HG02610 (cell line): ENCODE results near the gene DGCR6L.
"Not testable (repeated sequence)": the region's sequence is repeated elsewhere in the genome, so short reads cannot be mapped to it uniquely, and the experiment has no call there.

Source experiments
- ATAC-seq: cut with Tn5 transposase; IDR thresholded peaks from one replicate; pipeline ENCODE4 v1.9.1; 2021; ENCODE audit warnings: mild to moderate bottlenecking, moderate library complexity; ENCODE audit not compliant: unreplicated experiment

Gene DGCR6L

GRCh38 chr22:20328569-20328930, 8.7 kb upstream of the DGCR6L start:
- not testable (repeated sequence) for ATAC-seq

GRCh38 chr22:20325996-20326395, 6.1 kb upstream of the DGCR6L start:
- ATAC-seq: not testable (repeated sequence)

GRCh38 chr22:20324139-20324516, 4.3 kb upstream of the DGCR6L start:
- no peak for ATAC-seq

GRCh38 chr22:20321552-20322211, 1.8 kb upstream of the DGCR6L start:
- ATAC-seq: not testable (repeated sequence)

- ATAC-seq: not testable (repeated sequence)
Observed at GRCh38 chr22:20320659-20321551, 1.0 kb upstream of the DGCR6L start.

GRCh38 chr22:20319041-20319744, 667 bp downstream of the DGCR6L start:
- peak; percentile 7 for ATAC-seq

GRCh38 chr22:20318043-20318688, 1.7 kb downstream of the DGCR6L start:
- ATAC-seq: not testable (repeated sequence)

- ATAC-seq: not testable (repeated sequence)
Observed at GRCh38 chr22:20317402-20318042, 2.3 kb downstream of the DGCR6L start.

- no peak for ATAC-seq
Observed at GRCh38 chr22:20316844-20317401, 2.9 kb downstream of the DGCR6L start.

- no peak for ATAC-seq
Observed at GRCh38 chr22:20316217-20316843, 3.5 kb downstream of the DGCR6L start.

- no peak for ATAC-seq
Observed at GRCh38 chr22:20315337-20316216, 4.3 kb downstream of the DGCR6L start.

- ATAC-seq: not testable (repeated sequence)
Observed at GRCh38 chr22:20314741-20315336, 5.0 kb downstream of the DGCR6L start.

GRCh38 chr22:20314206-20314605, 5.7 kb downstream of the DGCR6L start:
- ATAC-seq: not testable (repeated sequence)

GRCh38 chr22:20313306-20314077, 6.4 kb downstream of the DGCR6L start:
- ATAC-seq: not testable (repeated sequence)

- no peak for ATAC-seq
Observed at GRCh38 chr22:20312396-20313191, 7.3 kb downstream of the DGCR6L start.

GRCh38 chr22:20311249-20312062, 8.4 kb downstream of the DGCR6L start:
- not testable (repeated sequence) for ATAC-seq
